Measurements from ENCODE around the gene OSTF1.

- no peak for TF ChIP-seq EP300 (IDR thresholded peaks at IDR 0.05)
- TF ChIP-seq, protein P1, sequence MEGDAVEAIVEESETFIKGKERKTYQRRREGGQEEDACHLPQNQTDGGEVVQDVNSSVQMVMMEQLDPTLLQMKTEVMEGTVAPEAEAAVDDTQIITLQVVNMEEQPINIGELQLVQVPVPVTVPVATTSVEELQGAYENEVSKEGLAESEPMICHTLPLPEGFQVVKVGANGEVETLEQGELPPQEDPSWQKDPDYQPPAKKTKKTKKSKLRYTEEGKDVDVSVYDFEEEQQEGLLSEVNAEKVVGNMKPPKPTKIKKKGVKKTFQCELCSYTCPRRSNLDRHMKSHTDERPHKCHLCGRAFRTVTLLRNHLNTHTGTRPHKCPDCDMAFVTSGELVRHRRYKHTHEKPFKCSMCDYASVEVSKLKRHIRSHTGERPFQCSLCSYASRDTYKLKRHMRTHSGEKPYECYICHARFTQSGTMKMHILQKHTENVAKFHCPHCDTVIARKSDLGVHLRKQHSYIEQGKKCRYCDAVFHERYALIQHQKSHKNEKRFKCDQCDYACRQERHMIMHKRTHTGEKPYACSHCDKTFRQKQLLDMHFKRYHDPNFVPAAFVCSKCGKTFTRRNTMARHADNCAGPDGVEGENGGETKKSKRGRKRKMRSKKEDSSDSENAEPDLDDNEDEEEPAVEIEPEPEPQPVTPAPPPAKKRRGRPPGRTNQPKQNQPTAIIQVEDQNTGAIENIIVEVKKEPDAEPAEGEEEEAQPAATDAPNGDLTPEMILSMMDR (IDR thresholded peaks at IDR 0.05), result no peak
Observed at GRCh38 chr9:75147638-75148037, 59.3 kb downstream of the OSTF1 start.

Data from esophagus muscularis mucosa (tissue), 3 donors.